Testis (tissue), 2 donors: Measurements from ENCODE around the gene MAP1LC3B2.

Experiments used
- CTCF ChIP-seq, 3 experiments: fragments of 450-650 bp in 2 of 3; fragments of 200-600 bp in 1 of 3; sonication (generic) in 1 of 3; IDR thresholded peaks; one replicate each; pipeline ENCODE4 v1.5.1; 2016 to 2019; ENCODE audit warnings: antibody characterized with exemption in 3 of 3, mild to moderate bottlenecking in 2 of 3, moderate library complexity in 1 of 3
- POLR2A ChIP-seq: fragments of 450-650 bp; IDR thresholded peaks from one replicate; pipeline ENCODE4 v1.6.1; 2017; ENCODE audit warnings: antibody characterized with exemption, mild to moderate bottlenecking, moderate library complexity

- TF ChIP-seq CTCF (IDR thresholded peaks at IDR 0.05) (no peak), POLR2A (no peak)
Measured at GRCh38 chr12:116582610-116583009, 23.4 kb downstream of the MAP1LC3B2 start.
